ENCODE results near the gene PRDM5. TPM values are rescaled to one million over a fixed set of nuclear protein-coding genes. Genes with fewer than 3 reads are reported as not detected.
"Not testable (repeated sequence)": the region's sequence is repeated elsewhere in the genome, so short reads cannot be mapped to it uniquely, and the experiment has no call there.

The PRDM5 gene
- total RNA-seq, 1 experiment from 2014 or later = 0.85 TPM

DNA sequence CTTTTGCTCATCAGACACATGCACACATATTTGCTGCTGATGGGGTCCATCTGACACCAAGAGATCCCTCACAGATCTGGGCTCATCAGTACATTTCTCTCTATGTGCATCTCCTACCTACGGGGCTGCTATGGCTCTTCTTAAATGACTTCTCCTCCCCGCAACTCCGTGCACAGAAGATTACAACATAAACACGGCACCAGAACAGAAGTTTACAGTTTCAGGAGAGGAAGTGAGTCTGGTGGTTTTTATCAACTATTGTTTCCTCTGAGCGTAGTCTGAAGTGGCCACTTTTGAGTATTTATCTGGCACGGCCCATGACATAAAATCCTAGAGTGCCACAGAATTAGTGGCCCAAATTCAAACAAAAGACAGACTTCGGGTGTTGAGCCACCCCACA lies 263.8 kb downstream of the PRDM5 start:
- Histone ChIP-seq H3K4me3 (no peak overlapping the region), H4K20me1 (ENCODE audit: insufficient read depth) (no peaks in the 10 kb centered on the region; the same call in 1 of the 2 replicates), H2AFZ (no peak overlapping the region), H3K27me3 (ENCODE audit: insufficient read depth, low read depth) (peaks cover 10% of the 10 kb centered on the region; the same call in 1 of the 2 replicates), H3K36me3 (ENCODE audit: low read depth) (no peaks in the 10 kb centered on the region), H3K4me2 (no peak overlapping the region), H3K9me3 (ENCODE audit: insufficient read depth, low read depth) (no peaks in the 10 kb centered on the region), H3F3A (ENCODE audit: insufficient read depth, low read depth) (no peaks in the 10 kb centered on the region), H3K79me2 (ENCODE audit: low read depth) (no peaks in the 10 kb centered on the region), H3K9me2 (ENCODE audit: insufficient read depth) (no peaks in the 10 kb centered on the region), H3K4me1 (replicated peaks; ENCODE audit: insufficient read depth) (no peaks in the 10 kb centered on the region), H3K27ac (no peak overlapping the region)
- intact Hi-C loops (cut with micrococcal nuclease; ENCODE audit: unreplicated experiment) = no loop called here
- TF ChIP-seq, protein P1, sequence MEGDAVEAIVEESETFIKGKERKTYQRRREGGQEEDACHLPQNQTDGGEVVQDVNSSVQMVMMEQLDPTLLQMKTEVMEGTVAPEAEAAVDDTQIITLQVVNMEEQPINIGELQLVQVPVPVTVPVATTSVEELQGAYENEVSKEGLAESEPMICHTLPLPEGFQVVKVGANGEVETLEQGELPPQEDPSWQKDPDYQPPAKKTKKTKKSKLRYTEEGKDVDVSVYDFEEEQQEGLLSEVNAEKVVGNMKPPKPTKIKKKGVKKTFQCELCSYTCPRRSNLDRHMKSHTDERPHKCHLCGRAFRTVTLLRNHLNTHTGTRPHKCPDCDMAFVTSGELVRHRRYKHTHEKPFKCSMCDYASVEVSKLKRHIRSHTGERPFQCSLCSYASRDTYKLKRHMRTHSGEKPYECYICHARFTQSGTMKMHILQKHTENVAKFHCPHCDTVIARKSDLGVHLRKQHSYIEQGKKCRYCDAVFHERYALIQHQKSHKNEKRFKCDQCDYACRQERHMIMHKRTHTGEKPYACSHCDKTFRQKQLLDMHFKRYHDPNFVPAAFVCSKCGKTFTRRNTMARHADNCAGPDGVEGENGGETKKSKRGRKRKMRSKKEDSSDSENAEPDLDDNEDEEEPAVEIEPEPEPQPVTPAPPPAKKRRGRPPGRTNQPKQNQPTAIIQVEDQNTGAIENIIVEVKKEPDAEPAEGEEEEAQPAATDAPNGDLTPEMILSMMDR (conservative IDR thresholded peaks at IDR 0.05) = no peak
- no peak for TF ChIP-seq EZH2 (IDR thresholded peaks at IDR 0.05; ENCODE audit: low read depth)
- POLR2A ChIA-PET (ENCODE audit: unreplicated experiment) = no interaction called here
- DNase-seq = no peak
- CTCF ChIA-PET = no interaction called here
- BruUV-seq (replicated peaks) = no TSS peak

DNA sequence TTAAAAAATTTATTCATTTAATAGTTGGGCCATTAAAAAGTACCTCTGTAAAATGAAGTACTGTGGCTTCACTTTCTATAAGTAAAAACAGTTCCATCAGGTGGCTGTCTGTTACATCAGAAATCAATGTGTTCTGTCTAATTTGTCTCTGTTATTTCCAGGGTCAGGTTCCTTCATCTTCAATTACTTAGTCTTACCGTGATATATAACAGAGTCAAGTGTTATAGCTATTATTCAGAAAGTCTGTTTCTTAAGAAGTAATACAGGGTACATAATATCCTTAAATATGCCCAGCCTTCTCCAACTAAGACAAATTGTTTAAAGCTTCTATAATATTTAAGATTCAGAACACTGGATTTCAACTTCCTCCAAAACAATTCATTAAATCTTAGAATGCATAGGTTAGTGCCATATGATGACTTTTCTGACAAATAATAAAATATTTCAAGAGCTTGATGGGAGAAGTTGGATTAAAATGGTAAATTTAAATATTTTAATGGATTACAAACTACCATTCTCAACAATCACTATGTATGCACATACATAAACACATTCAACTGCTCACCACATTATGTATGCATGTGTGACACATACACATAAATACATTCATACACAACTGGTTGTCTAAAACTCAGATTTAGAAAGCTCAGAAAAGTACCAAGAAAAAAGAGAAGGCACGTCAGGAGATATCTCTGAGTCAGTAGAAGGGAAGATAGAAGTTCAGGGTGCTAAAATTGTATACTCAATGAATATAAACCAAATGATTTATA lies 268.5 kb downstream of the PRDM5 start:
- H3K27ac ChIP-seq = no peak overlapping the region
- 0 out of 2 replicates have a peak, but pooled peaks cover under 1% of the 10 kb centered on the region for H3K27me3 ChIP-seq (ENCODE audit: insufficient read depth, low read depth)
- H3K4me1 ChIP-seq (replicated peaks; ENCODE audit: insufficient read depth) = no peaks in the 10 kb centered on the region
- ChIA-PET POLR2A (ENCODE audit: unreplicated experiment) (no interaction called here), CTCF (no interaction called here)
- no peaks in the 10 kb centered on the region for H3K9me2 ChIP-seq (ENCODE audit: insufficient read depth)
- DNase-seq = no peak
- no TSS peak for BruUV-seq (replicated peaks)
- H3K36me3 ChIP-seq (ENCODE audit: low read depth) = no peaks in the 10 kb centered on the region
- H3K4me2 ChIP-seq = no peak overlapping the region
- no peaks in the 10 kb centered on the region for H3K79me2 ChIP-seq (ENCODE audit: low read depth)
- no peak overlapping the region; the same call in 1 of the 2 replicates for H2AFZ ChIP-seq
- H3K4me3 ChIP-seq = no peak overlapping the region
- TF ChIP-seq, protein P1 (conservative IDR thresholded peaks at IDR 0.05) = no peak
- TF ChIP-seq EZH2 (IDR thresholded peaks at IDR 0.05; ENCODE audit: low read depth) = no peak
- intact Hi-C loops (cut with micrococcal nuclease; ENCODE audit: unreplicated experiment) = no loop called here
- H3F3A ChIP-seq (ENCODE audit: insufficient read depth, low read depth) = no peaks in the 10 kb centered on the region
- H3K9me3 ChIP-seq (ENCODE audit: insufficient read depth, low read depth) = no peaks in the 10 kb centered on the region
- no peaks in the 10 kb centered on the region; the same call in 1 of the 2 replicates for H4K20me1 ChIP-seq (ENCODE audit: insufficient read depth)

DNA sequence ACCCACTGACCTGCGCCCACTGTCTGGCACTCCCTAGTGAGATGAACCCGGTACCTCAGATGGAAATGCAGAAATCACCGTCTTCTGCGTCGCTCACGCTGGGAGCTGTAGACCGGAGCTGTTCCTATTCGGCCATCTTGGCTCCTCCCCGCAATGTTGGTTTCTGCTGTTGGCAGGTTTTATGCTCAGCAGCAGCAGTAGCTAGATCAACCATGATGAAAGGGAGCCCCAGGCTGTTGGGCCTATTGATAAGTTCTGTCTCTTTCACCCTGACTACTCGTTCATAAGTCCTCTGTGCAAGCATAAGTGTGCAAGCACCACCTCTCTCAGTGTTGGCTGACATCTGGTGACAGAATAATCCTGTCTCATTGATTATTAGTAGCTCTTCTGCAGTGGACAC lies 274.2 kb downstream of the PRDM5 start:
- intact Hi-C loops (cut with micrococcal nuclease; ENCODE audit: unreplicated experiment); POLR2A ChIA-PET (ENCODE audit: unreplicated experiment): not testable (repeated sequence)

More for the DNA sequence above, 274.2 kb downstream of the PRDM5 start:
- H3K9me2 ChIP-seq (ENCODE audit: insufficient read depth); H3K79me2 ChIP-seq (ENCODE audit: low read depth); H3F3A ChIP-seq (ENCODE audit: insufficient read depth, low read depth); BruUV-seq (replicated peaks); H3K27me3 ChIP-seq (ENCODE audit: insufficient read depth, low read depth); H4K20me1 ChIP-seq (ENCODE audit: insufficient read depth); H3K4me3 ChIP-seq; H3K4me2 ChIP-seq; H3K4me1 ChIP-seq (replicated peaks; ENCODE audit: insufficient read depth); H3K9me3 ChIP-seq (ENCODE audit: insufficient read depth, low read depth); CTCF ChIA-PET; H3K36me3 ChIP-seq (ENCODE audit: low read depth); H3K27ac ChIP-seq; H2AFZ ChIP-seq: not testable (repeated sequence)
- peak in 1 of 2 experiments; percentile 1 for DNase-seq

Other genes with a start within 250 kb of the PRDM5 start
- gene NDNF, start 149.8 kb upstream of the PRDM5 start, total RNA-seq (2021) = not detected in 2 replicates
- 0.63 and 1.2 TPM in 2 replicates for gene TNIP3, start 241.6 kb upstream of the PRDM5 start, total RNA-seq (2021)